NCI-H1417 treated with DMSO at 0.1 percent for 48 hours (cell line): ENCODE data around the gene LCN1.

Source experiments
- DNase-seq: peaks from one replicate; lab custom pipeline; 2025; lab: John Stamatoyannopoulos, UW

The LCN1 gene

GRCh38 chr9:135488527-135488926, 32.7 kb upstream of the LCN1 start:
- no peak for DNase-seq

- DNase-seq: no peak
Measured at GRCh38 chr9:135489188-135489906, 31.9 kb upstream of the LCN1 start.

GRCh38 chr9:135490166-135490870, 30.9 kb upstream of the LCN1 start:
- no peak for DNase-seq

GRCh38 chr9:135490980-135491464, 30.2 kb upstream of the LCN1 start:
- DNase-seq: no peak

- no peak for DNase-seq
Measured at GRCh38 chr9:135491764-135492163, 29.5 kb upstream of the LCN1 start.

GRCh38 chr9:135492886-135493669, 28.2 kb upstream of the LCN1 start:
- DNase-seq: peak; percentile 37

- DNase-seq: no peak
Measured at GRCh38 chr9:135494791-135495559, 26.3 kb upstream of the LCN1 start.

GRCh38 chr9:135498381-135499126, 22.7 kb upstream of the LCN1 start:
- DNase-seq: no peak

- DNase-seq: peak; percentile 52
Measured at GRCh38 chr9:135499326-135500070, 21.7 kb upstream of the LCN1 start.

GRCh38 chr9:135500071-135500524, 21.1 kb upstream of the LCN1 start:
- DNase-seq: no peak

- DNase-seq: no peak
Measured at GRCh38 chr9:135500525-135501260, 20.5 kb upstream of the LCN1 start, which contains the start of gene MRPS2. TSS of gene MRPS2 (plus strand) at chr9:135500682. CDS start at chr9:135500711, 29 bp downstream.

GRCh38 chr9:135501261-135502167, 19.7 kb upstream of the LCN1 start:
- DNase-seq: no peak

GRCh38 chr9:135502168-135502872, 18.9 kb upstream of the LCN1 start:
- DNase-seq: no peak

- no peak for DNase-seq
Measured at GRCh38 chr9:135502873-135503321, 18.3 kb upstream of the LCN1 start.

GRCh38 chr9:135503371-135504261, 17.6 kb upstream of the LCN1 start:
- DNase-seq: no peak
